ENCODE results near the gene NUMB.

DNA sequence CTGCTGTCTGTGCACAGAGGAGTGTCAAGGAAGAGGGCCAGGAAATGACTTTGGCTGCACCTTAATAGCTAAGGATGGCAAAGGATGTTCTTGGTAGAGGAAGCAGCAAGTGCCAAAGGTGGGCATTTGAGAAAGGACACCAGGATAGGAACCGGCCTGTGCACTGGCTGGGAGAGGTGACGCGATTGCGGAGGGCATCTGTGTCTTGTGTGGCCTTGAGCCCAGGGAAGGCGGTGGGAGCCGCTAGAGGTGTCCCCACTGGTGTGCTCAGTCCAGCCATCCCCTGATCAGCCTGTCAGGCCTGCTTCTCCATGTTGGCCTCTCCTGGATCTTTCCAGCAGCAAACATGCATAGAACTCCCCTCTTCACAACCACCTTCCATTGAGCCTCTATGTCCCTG lies 190.9 kb downstream of the NUMB start:
- TF ChIP-seq EZH2 (IDR thresholded peaks at IDR 0.05; ENCODE audit: insufficient read depth, poor library complexity, severe bottlenecking), result no peak
- TF ChIP-seq EZH2phosphoT487 (IDR thresholded peaks at IDR 0.05; ENCODE audit: insufficient read depth, low read depth), result no peak

All from GM23248 (cell line).